ENCODE measurements around the gene KCNJ15. TPM values are rescaled to one million over a fixed set of nuclear protein-coding genes. Genes with fewer than 3 reads are reported as not detected.

Gene KCNJ15
- total RNA-seq, 1 donor from 2014 or later, result 27.5 TPM

GRCh38 chr21:38220270-38220737 lies 36.5 kb upstream of the KCNJ15 start:
- no peaks in the 10 kb centered on the region for H3K36me3 ChIP-seq (ENCODE audit: control insufficient read depth, insufficient read depth, low read length)
- no peak for DNase-seq (ENCODE audit: low read depth)
- TF ChIP-seq CTCF (IDR thresholded peaks at IDR 0.05; ENCODE audit: insufficient read depth, low read length, poor library complexity, severe bottlenecking), result no peak
- no peaks in the 10 kb centered on the region for H3K27me3 ChIP-seq (ENCODE audit: control insufficient read depth, insufficient read depth, low read length)
- H3K4me3 ChIP-seq (ENCODE audit: low read depth, low read length), result no peak overlapping the region

GRCh38 chr21:38221594-38221993 lies 35.2 kb upstream of the KCNJ15 start:
- DNase-seq (ENCODE audit: low read depth), result no peak
- no peak for TF ChIP-seq CTCF (IDR thresholded peaks at IDR 0.05; ENCODE audit: insufficient read depth, low read length, poor library complexity, severe bottlenecking)
- H3K27me3 ChIP-seq (ENCODE audit: control insufficient read depth, insufficient read depth, low read length), result no peaks in the 10 kb centered on the region

GRCh38 chr21:38223893-38224540 lies 32.8 kb upstream of the KCNJ15 start:
- DNase-seq (ENCODE audit: low read depth), result no peak
- Histone ChIP-seq H3K4me3 (ENCODE audit: low read depth, low read length) (no peak overlapping the region), H3K27me3 (ENCODE audit: control insufficient read depth, insufficient read depth, low read length) (no peaks in the 10 kb centered on the region), H3K36me3 (ENCODE audit: control insufficient read depth, insufficient read depth, low read length) (no peaks in the 10 kb centered on the region)
- no peak for TF ChIP-seq CTCF (IDR thresholded peaks at IDR 0.05; ENCODE audit: insufficient read depth, low read length, poor library complexity, severe bottlenecking)

More at GRCh38 chr21:38221594-38221993, 35.2 kb upstream of the KCNJ15 start:
- Histone ChIP-seq H3K36me3 (ENCODE audit: control insufficient read depth, insufficient read depth, low read length) (no peaks in the 10 kb centered on the region), H3K4me3 (ENCODE audit: low read depth, low read length) (no peak overlapping the region)

- TF ChIP-seq CTCF (IDR thresholded peaks at IDR 0.05; ENCODE audit: insufficient read depth, low read length, poor library complexity, severe bottlenecking), result no peak
- H3K27me3 ChIP-seq (ENCODE audit: control insufficient read depth, insufficient read depth, low read length), result no peaks in the 10 kb centered on the region
- no peak overlapping the region for H3K4me3 ChIP-seq (ENCODE audit: low read depth, low read length)
- no peak for DNase-seq (ENCODE audit: low read depth)
- H3K36me3 ChIP-seq (ENCODE audit: control insufficient read depth, insufficient read depth, low read length), result no peaks in the 10 kb centered on the region
Observed at GRCh38 chr21:38227401-38227800, 29.4 kb upstream of the KCNJ15 start.

GRCh38 chr21:38228115-38228514 lies 28.7 kb upstream of the KCNJ15 start:
- no peaks in the 10 kb centered on the region for H3K36me3 ChIP-seq (ENCODE audit: control insufficient read depth, insufficient read depth, low read length)
- no peaks in the 10 kb centered on the region for H3K27me3 ChIP-seq (ENCODE audit: control insufficient read depth, insufficient read depth, low read length)
- H3K4me3 ChIP-seq (ENCODE audit: low read depth, low read length), result no peak overlapping the region
- TF ChIP-seq CTCF (IDR thresholded peaks at IDR 0.05; ENCODE audit: insufficient read depth, low read length, poor library complexity, severe bottlenecking), result no peak
- no peak for DNase-seq (ENCODE audit: low read depth)

GRCh38 chr21:38228537-38228936 lies 28.3 kb upstream of the KCNJ15 start:
- TF ChIP-seq CTCF (IDR thresholded peaks at IDR 0.05; ENCODE audit: insufficient read depth, low read length, poor library complexity, severe bottlenecking), result no peak
- Histone ChIP-seq H3K27me3 (ENCODE audit: control insufficient read depth, insufficient read depth, low read length) (no peaks in the 10 kb centered on the region), H3K36me3 (ENCODE audit: control insufficient read depth, insufficient read depth, low read length) (no peaks in the 10 kb centered on the region), H3K4me3 (ENCODE audit: low read depth, low read length) (no peak overlapping the region)
- DNase-seq (ENCODE audit: low read depth), result no peak
